Measurements from ENCODE around the gene SEMA4G.
"Not testable (repeated sequence)": the region's sequence is repeated elsewhere in the genome, so short reads cannot be mapped to it uniquely, and the experiment has no call there.

The SEMA4G gene

DNA sequence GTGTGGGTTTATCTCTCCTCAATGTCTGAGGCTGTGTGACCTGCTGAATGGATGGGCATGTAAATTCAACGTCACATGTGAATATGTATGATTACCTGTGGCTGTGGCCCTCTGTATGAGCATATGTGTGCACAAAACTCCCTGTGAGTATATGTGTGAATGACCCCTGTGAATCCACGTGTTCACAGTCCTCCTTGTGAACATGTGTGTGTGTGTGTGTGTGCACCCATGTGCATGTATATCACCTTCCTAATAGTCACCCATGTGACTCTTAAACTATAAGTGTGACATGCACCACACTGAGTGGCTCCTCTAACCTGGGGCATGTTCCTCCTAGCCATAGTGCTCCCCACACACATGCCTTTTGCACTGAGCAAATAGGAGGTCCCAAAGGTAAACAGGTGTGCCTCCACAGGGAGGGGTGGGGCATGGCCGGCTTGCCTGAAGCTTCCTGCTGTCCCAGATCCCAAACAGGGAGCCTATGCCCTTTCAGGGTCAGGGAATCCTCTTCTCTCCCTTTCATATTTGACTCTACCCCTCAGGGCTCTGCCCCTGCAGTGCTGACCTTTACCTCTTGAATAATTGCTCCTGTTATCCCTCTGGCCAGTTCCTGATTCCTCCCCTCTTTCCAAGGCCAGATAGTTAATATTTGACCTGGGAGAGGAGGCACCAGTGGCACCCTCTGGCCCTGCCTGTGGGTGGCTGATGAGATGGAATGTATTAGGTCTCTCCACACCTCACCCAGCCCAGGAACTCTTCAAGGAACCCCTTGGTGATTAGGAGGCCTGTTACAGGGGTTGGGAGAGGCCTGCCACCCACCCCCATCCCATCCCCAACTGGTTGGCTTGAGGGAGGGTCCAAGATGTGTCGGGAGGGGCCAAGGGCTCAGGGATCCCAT, 1.9 kb downstream of the SEMA4G start:
- H2AFZ ChIP-seq (ENCODE audit: low read length, unreplicated experiment): no peak overlapping the region
- H3K79me2 ChIP-seq (ENCODE audit: control insufficient read depth, insufficient read depth, low read length, unreplicated experiment): no peaks in the 10 kb centered on the region
- no peak overlapping the region for H3K4me3 ChIP-seq (ENCODE audit: low read depth, low read length)
- peaks cover 3% of the 10 kb centered on the region for H3K4me1 ChIP-seq (ENCODE audit: control insufficient read depth, insufficient read depth, low read length, unreplicated experiment)
- no peaks in the 10 kb centered on the region for H3K36me3 ChIP-seq (ENCODE audit: insufficient read depth, low read length)
- no peaks in the 10 kb centered on the region for H3K27me3 ChIP-seq (ENCODE audit: insufficient read depth, low read length)
- no peak overlapping the region for H3K27ac ChIP-seq (ENCODE audit: low read depth, low read length)

DNA sequence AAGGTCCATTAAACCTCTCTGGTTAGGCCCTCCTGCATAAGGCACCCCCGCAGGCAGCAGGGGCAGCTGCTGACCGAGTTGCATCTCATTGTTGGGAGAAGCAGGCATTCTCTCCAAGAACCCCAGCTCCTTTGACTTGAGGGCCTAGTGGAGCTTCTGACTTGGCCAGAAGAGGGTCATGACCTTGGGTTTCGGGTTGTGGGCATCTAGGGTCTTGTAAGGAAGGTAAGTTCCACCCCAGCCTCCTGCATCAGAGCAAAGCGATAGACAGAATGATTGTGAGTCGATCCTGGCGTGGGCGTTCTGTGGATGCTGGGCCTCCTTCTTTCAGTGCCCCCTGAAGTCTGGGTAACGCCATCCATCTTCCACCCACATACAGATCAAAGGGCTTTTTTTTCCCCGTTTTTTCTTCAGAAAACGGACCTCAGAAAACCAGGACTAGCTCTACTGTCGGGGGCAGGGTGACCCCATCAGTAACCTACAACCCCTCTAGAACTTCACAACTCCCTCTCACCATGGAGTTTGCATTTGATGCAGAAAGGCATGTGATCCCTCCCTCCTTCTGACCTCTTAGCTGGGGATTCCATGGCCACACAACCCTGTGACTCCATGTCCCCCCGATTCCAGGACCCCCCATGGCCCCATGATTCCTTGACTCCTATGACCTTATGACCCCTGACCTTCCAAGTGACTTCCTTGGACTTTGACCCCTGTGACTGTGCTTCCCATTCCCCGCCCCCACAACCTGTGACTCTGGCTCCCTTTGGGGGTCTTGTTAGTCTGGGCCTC, 3.0 kb downstream of the SEMA4G start:
- H3K36me3 ChIP-seq (ENCODE audit: insufficient read depth, low read length): no peaks in the 10 kb centered on the region
- H3K4me3 ChIP-seq (ENCODE audit: low read depth, low read length): no peak overlapping the region
- H3K27ac ChIP-seq (ENCODE audit: low read depth, low read length): no peak overlapping the region
- H3K4me1 ChIP-seq (ENCODE audit: control insufficient read depth, insufficient read depth, low read length, unreplicated experiment): peaks cover 3% of the 10 kb centered on the region
- no peaks in the 10 kb centered on the region for H3K79me2 ChIP-seq (ENCODE audit: control insufficient read depth, insufficient read depth, low read length, unreplicated experiment)
- no peaks in the 10 kb centered on the region for H3K27me3 ChIP-seq (ENCODE audit: insufficient read depth, low read length)
- no peak overlapping the region for H2AFZ ChIP-seq (ENCODE audit: low read length, unreplicated experiment)

DNA sequence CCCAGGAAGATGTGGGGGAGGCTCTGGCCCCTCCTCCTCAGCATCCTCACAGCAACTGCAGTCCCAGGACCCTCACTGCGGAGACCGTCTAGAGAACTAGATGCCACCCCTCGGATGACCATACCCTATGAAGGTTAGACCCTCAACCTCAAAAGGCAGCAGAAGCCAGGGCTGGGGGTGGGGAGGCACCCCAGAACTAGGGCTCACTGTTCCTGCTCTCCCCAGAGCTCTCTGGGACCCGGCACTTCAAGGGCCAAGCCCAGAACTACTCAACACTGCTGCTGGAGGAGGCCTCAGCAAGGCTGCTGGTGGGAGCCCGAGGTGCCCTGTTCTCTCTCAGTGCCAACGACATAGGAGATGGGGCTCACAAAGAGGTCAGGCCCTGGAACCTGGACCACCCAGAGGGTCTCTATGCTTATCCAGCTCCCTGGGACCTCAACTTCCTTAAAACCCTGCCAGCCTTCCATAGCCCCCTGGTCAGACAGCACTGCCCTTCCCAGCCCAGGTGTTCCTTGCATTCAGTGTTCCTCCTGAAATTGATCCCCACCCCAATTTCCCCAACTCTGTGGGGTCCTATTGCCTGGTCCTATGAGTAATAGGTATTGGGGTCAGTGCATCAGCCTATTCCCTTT, 3.7 kb downstream of the SEMA4G start:
- Histone ChIP-seq H3K4me1 (ENCODE audit: control insufficient read depth, insufficient read depth, low read length, unreplicated experiment) (peaks cover 3% of the 10 kb centered on the region), H3K27ac (ENCODE audit: low read depth, low read length) (no peak overlapping the region), H3K4me3 (ENCODE audit: low read depth, low read length) (no peak overlapping the region), H3K36me3 (ENCODE audit: insufficient read depth, low read length) (no peaks in the 10 kb centered on the region), H3K27me3 (ENCODE audit: insufficient read depth, low read length) (no peaks in the 10 kb centered on the region), H2AFZ (ENCODE audit: low read length, unreplicated experiment) (no peak overlapping the region), H3K79me2 (ENCODE audit: control insufficient read depth, insufficient read depth, low read length, unreplicated experiment) (no peaks in the 10 kb centered on the region)

DNA sequence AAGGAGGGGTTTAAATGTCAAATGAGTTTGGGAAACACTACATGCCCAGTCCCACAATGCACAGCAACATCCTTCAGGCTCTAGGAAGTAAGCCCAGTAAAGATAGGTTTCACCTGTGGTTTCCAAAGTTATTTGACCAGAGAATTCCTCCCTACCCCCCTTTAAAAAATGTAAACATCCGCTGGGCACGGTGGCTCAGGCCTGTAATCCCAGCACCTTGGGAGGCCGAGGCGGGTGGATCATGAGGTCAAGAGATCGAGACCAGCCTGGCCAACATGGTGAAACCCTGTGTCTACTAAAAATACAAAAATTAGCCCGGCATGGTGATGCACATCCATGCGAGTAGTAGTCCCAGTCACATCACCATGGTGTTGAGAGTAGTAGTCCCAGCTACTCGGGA, 6.1 kb downstream of the SEMA4G start:
- H3K4me1 ChIP-seq (ENCODE audit: control insufficient read depth, insufficient read depth, low read length, unreplicated experiment); H3K4me3 ChIP-seq (ENCODE audit: low read depth, low read length); H3K27me3 ChIP-seq (ENCODE audit: insufficient read depth, low read length); H2AFZ ChIP-seq (ENCODE audit: low read length, unreplicated experiment); H3K79me2 ChIP-seq (ENCODE audit: control insufficient read depth, insufficient read depth, low read length, unreplicated experiment); H3K27ac ChIP-seq (ENCODE audit: low read depth, low read length); H3K36me3 ChIP-seq (ENCODE audit: insufficient read depth, low read length): not testable (repeated sequence)

DNA sequence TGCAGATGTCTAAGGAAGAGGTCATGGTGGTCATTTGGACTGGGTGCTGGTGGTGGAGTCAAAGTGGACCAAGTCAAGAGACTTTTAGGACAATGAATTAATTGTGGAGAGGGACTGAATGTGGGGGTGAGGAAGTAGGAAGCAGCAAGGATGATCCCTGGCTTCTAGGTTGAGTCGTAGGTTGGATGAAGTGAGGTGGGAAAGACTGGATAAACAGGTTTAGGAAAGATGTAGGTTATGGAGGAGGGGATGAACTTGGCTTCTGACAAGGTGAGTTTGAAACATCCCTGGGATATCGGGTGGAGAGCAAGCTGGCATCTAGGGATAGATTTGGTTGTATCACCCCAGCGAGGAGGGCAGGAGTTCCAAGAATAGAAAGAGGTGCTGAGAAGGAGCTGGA, 7.6 kb downstream of the SEMA4G start:
- no peaks in the 10 kb centered on the region for H3K27me3 ChIP-seq (ENCODE audit: insufficient read depth, low read length)
- H3K79me2 ChIP-seq (ENCODE audit: control insufficient read depth, insufficient read depth, low read length, unreplicated experiment): no peaks in the 10 kb centered on the region
- no peak overlapping the region for H3K27ac ChIP-seq (ENCODE audit: low read depth, low read length)
- H3K36me3 ChIP-seq (ENCODE audit: insufficient read depth, low read length): no peaks in the 10 kb centered on the region
- H2AFZ ChIP-seq (ENCODE audit: low read length, unreplicated experiment): no peak overlapping the region
- no peak overlapping the region for H3K4me3 ChIP-seq (ENCODE audit: low read depth, low read length)
- H3K4me1 ChIP-seq (ENCODE audit: control insufficient read depth, insufficient read depth, low read length, unreplicated experiment): no peaks in the 10 kb centered on the region

DNA sequence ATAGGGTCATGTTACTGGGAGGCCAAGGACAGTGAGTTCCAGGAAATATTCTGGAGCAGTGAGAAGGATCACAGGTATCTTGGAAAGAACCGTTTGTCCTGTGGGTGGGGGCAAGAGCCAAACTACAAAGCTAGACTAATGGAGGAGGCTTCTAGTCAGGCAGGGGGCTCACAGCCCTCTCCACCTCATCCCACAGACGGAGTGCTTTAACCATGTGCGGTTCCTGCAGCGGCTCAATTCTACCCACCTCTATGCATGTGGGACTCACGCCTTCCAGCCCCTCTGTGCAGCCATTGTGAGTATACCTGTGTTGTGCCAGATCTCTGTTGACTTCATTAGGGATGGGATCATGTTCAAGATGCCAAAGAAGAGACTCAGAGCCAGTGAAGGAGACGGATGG, 8.1 kb downstream of the SEMA4G start:
- Histone ChIP-seq H3K4me3 (ENCODE audit: low read depth, low read length) (no peak overlapping the region), H3K36me3 (ENCODE audit: insufficient read depth, low read length) (no peaks in the 10 kb centered on the region), H3K4me1 (ENCODE audit: control insufficient read depth, insufficient read depth, low read length, unreplicated experiment) (no peaks in the 10 kb centered on the region), H3K27me3 (ENCODE audit: insufficient read depth, low read length) (no peaks in the 10 kb centered on the region), H3K79me2 (ENCODE audit: control insufficient read depth, insufficient read depth, low read length, unreplicated experiment) (no peaks in the 10 kb centered on the region), H2AFZ (ENCODE audit: low read length, unreplicated experiment) (no peak overlapping the region), H3K27ac (ENCODE audit: low read depth, low read length) (no peak overlapping the region)

DNA sequence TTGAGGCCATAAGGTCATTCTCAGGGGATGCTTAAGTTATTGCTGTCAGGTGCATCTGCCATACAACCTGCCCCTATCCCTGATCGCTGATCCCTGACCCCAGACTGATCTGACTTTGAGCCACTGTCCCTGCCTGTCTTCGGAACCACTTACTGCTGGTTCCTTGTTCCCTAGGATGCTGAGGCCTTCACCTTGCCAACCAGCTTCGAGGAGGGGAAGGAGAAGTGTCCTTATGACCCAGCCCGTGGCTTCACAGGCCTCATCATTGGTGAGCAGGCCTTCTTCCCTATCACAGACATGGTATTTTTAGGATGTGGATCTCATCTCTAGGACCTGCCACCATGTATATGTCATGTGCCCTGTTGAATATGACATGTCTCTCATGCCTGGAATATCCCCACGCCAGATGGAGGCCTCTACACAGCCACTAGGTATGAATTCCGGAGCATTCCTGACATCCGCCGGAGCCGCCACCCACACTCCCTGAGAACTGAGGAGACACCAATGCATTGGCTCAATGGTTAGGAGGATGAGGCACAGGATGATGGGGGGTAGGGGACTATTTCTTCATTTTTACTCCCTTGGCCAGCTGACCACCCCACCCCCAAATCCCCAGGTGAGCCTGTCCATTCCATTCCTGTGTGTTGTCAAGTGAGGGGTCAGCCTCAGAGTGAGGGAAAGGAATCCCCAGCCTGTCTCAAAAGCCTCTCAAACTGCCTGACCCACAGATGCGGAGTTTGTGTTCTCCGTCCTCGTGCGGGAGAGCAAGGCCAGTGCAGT, 9.0 kb downstream of the SEMA4G start:
- Histone ChIP-seq H3K79me2 (ENCODE audit: control insufficient read depth, insufficient read depth, low read length, unreplicated experiment) (no peaks in the 10 kb centered on the region), H3K27me3 (ENCODE audit: insufficient read depth, low read length) (no peaks in the 10 kb centered on the region), H3K4me3 (ENCODE audit: low read depth, low read length) (no peak overlapping the region), H3K36me3 (ENCODE audit: insufficient read depth, low read length) (no peaks in the 10 kb centered on the region), H3K27ac (ENCODE audit: low read depth, low read length) (no peak overlapping the region), H3K4me1 (ENCODE audit: control insufficient read depth, insufficient read depth, low read length, unreplicated experiment) (no peaks in the 10 kb centered on the region), H2AFZ (ENCODE audit: low read length, unreplicated experiment) (no peak overlapping the region)

DNA sequence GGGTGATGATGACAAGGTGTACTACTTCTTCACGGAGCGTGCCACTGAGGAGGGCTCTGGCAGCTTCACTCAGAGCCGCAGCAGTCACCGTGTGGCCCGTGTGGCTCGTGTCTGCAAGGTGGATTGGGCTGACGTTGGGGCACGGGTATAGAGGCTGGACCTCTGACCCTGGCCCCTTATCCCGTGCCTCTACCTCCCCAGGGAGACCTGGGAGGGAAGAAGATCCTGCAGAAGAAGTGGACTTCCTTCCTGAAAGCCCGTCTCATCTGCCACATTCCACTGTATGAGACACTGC, 9.5 kb downstream of the SEMA4G start:
- H3K4me1 ChIP-seq (ENCODE audit: control insufficient read depth, insufficient read depth, low read length, unreplicated experiment): no peaks in the 10 kb centered on the region
- H3K36me3 ChIP-seq (ENCODE audit: insufficient read depth, low read length): no peaks in the 10 kb centered on the region
- H3K79me2 ChIP-seq (ENCODE audit: control insufficient read depth, insufficient read depth, low read length, unreplicated experiment): no peaks in the 10 kb centered on the region

DNA sequence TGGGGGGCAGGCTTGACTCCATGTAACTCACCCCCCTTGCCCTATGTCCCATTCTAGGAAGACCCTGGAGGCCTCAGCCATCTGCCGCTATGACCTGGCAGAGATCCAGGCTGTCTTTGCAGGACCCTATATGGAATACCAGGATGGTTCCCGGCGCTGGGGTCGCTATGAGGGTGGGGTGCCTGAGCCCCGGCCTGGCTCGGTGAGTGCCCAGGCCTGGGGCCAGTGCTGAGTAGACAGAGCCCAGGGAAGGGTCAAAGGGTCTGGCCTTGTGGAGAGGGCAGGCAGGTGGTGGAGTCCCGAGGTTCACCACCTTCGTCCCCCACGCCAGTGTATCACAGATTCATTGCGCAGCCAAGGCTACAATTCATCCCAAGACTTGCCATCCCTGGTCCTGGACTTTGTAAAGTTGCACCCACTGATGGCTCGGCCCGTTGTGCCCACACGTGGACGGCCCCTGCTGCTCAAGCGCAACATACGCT, 10.5 kb downstream of the SEMA4G start:
- Histone ChIP-seq H3K27ac (ENCODE audit: low read depth, low read length) (no peak overlapping the region), H3K4me3 (ENCODE audit: low read depth, low read length) (no peak overlapping the region), H3K27me3 (ENCODE audit: insufficient read depth, low read length) (no peaks in the 10 kb centered on the region), H3K79me2 (ENCODE audit: control insufficient read depth, insufficient read depth, low read length, unreplicated experiment) (no peaks in the 10 kb centered on the region), H2AFZ (ENCODE audit: low read length, unreplicated experiment) (no peak overlapping the region), H3K36me3 (ENCODE audit: insufficient read depth, low read length) (no peaks in the 10 kb centered on the region), H3K4me1 (ENCODE audit: control insufficient read depth, insufficient read depth, low read length, unreplicated experiment) (no peaks in the 10 kb centered on the region)

More for the DNA sequence above, 9.5 kb downstream of the SEMA4G start:
- no peak overlapping the region for H2AFZ ChIP-seq (ENCODE audit: low read length, unreplicated experiment)
- no peaks in the 10 kb centered on the region for H3K27me3 ChIP-seq (ENCODE audit: insufficient read depth, low read length)
- H3K27ac ChIP-seq (ENCODE audit: low read depth, low read length): no peak overlapping the region
- H3K4me3 ChIP-seq (ENCODE audit: low read depth, low read length): no peak overlapping the region

DNA sequence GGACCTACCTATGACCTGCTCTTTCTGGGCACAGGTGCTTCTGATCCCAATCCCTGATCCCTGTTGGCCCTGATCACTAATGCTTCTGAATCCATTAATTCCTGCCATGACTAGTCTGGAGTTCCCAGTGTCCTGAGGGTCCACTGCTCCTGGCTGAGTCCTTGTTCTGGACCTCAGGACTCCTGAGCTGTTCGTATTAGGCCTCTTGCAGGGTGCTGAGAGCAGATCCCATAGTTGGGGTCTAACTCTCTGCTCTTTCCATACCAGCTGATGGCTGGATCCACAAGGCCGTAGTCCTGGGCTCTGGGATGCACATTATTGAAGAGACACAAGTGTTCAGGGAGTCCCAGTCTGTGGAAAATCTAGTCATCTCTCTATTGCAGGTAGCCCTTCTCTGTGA, 11.0 kb downstream of the SEMA4G start:
- no peaks in the 10 kb centered on the region for H3K79me2 ChIP-seq (ENCODE audit: control insufficient read depth, insufficient read depth, low read length, unreplicated experiment)
- H3K27ac ChIP-seq (ENCODE audit: low read depth, low read length): no peak overlapping the region
- H3K4me3 ChIP-seq (ENCODE audit: low read depth, low read length): no peak overlapping the region
- H3K27me3 ChIP-seq (ENCODE audit: insufficient read depth, low read length): no peaks in the 10 kb centered on the region
- H2AFZ ChIP-seq (ENCODE audit: low read length, unreplicated experiment): no peak overlapping the region
- no peaks in the 10 kb centered on the region for H3K4me1 ChIP-seq (ENCODE audit: control insufficient read depth, insufficient read depth, low read length, unreplicated experiment)
- H3K36me3 ChIP-seq (ENCODE audit: insufficient read depth, low read length): no peaks in the 10 kb centered on the region
